Prostate gland (tissue), 2 donors: ENCODE data around the gene PARVB. TPM values are rescaled to one million over a fixed set of nuclear protein-coding genes. Genes with fewer than 3 reads are reported as not detected.

Source experiments
- DNase-seq: peaks from one replicate; pipeline ENCODE4 v3.0.0-alpha.2; 2019; ENCODE audit warnings: low spot score
- H3K27ac ChIP-seq, 2 donors: fragments of 200-600 bp; sonication (generic); 2 replicates each; pipeline ENCODE4 v1.5.1; 2017 to 2019
- H3K27me3 ChIP-seq: fragments of 200-600 bp; sonication (generic); replicated peaks from 2 replicates; pipeline ENCODE4 v1.5.1; 2019; ENCODE audit not compliant: insufficient read depth
- H3K36me3 ChIP-seq, 2 donors: fragments of 200-600 bp; sonication (generic); 1 replicate in 1 of 2; 2 replicates in 1 of 2; pipeline versions ENCODE4 v1.5.1 to v1.8.1; 2017 to 2019
- H3K4me1 ChIP-seq: fragments of 200-600 bp; sonication (generic); replicated peaks from 2 replicates; pipeline ENCODE4 v1.5.1; 2019
- H3K4me3 ChIP-seq, 2 donors: fragments of 200-600 bp; sonication (generic); 2 replicates each; pipeline ENCODE4 v1.5.1; 2017 to 2019
- H3K9me3 ChIP-seq: fragments of 200-600 bp; sonication (generic); 2 replicates; pipeline ENCODE4 v1.5.1; 2017
- CTCF ChIP-seq, 4 experiments: fragments of 200-600 bp in 2 of 4; fragments of 450-650 bp in 2 of 4; sonication (generic) in 2 of 4; IDR thresholded peaks; 1 replicate in 3 of 4; 2 replicates in 1 of 4; pipeline ENCODE4 v1.5.1; 2016 to 2019; ENCODE audit warnings: antibody characterized with exemption in 4 of 4, mild to moderate bottlenecking in 2 of 4, moderate library complexity in 2 of 4
- POLR2A ChIP-seq: fragments of 450-650 bp; IDR thresholded peaks from one replicate; pipeline ENCODE4 v1.6.1; 2016; ENCODE audit warnings: antibody characterized with exemption, mild to moderate bottlenecking
- POLR2AphosphoS5 ChIP-seq: sonication (generic); formaldehyde crosslinking; IDR thresholded peaks from one replicate; pipeline ENCODE4 v1.6.1; 2017; ENCODE audit warnings: antibody characterized with exemption
- WGBS: methylation state at CpG from one replicate; pipeline ENCODE4 v1.1.5; 2018; 5-methylcytosine and 5-hydroxymethylcytosine counted together
- intact Hi-C: fragments of 100-400 bp; cut with DNase I; formaldehyde crosslinking; loops from one replicate; pipeline ENCODE4 v1.14.2; 2022
- total RNA-seq, 2 donors: library from RNA; depleted of rRNA; stranded (reverse); fragments of >200 nt; gene quantifications; one replicate each; pipeline ENCODE4 v1.1.0, GENCODE V29; 2016

PARVB gene
- total RNA-seq, 2 donors from 2014 or later: 11.7 to 28.4 TPM

GRCh38 chr22:44207173-44207980 lies 183.3 kb downstream of the PARVB start:
- DNase-seq: no peak
- no peaks in the 10 kb centered on the region for H3K9me3 ChIP-seq
- no peaks in the 10 kb centered on the region for H3K36me3 ChIP-seq
- H3K27me3 ChIP-seq: no peaks in the 10 kb centered on the region
- 87% methylated on average over 16 of the region's 16 CpGs for WGBS
- no peak overlapping the region for H3K4me3 ChIP-seq
- H3K4me1 ChIP-seq: no peaks in the 10 kb centered on the region
- no peak overlapping the region for H3K27ac ChIP-seq
- TF ChIP-seq CTCF (IDR thresholded peaks at IDR 0.05): no peak
- no peak for TF ChIP-seq POLR2A
- no peak for TF ChIP-seq POLR2AphosphoS5
- intact Hi-C loops: no loop called here

GRCh38 chr22:44207981-44208317 lies 183.8 kb downstream of the PARVB start:
- H3K4me1 ChIP-seq: no peaks in the 10 kb centered on the region
- 86% methylated on average over 4 of the region's 4 CpGs for WGBS
- no peak overlapping the region for H3K4me3 ChIP-seq
- H3K27me3 ChIP-seq: no peaks in the 10 kb centered on the region
- no peak for DNase-seq
- no peak for TF ChIP-seq POLR2AphosphoS5
- TF ChIP-seq CTCF (IDR thresholded peaks at IDR 0.05): no peak
- TF ChIP-seq POLR2A: no peak
- H3K27ac ChIP-seq: no peak overlapping the region
- H3K9me3 ChIP-seq: no peaks in the 10 kb centered on the region
- no peaks in the 10 kb centered on the region for H3K36me3 ChIP-seq
- intact Hi-C loops: no loop called here

GRCh38 chr22:44209343-44209742 lies 185.2 kb downstream of the PARVB start:
- WGBS: 94% methylated on average over 3 of the region's 3 CpGs
- no peak for TF ChIP-seq CTCF (IDR thresholded peaks at IDR 0.05)
- no peak for TF ChIP-seq POLR2A
- no peak for TF ChIP-seq POLR2AphosphoS5
- H3K4me1 ChIP-seq: no peaks in the 10 kb centered on the region
- H3K27ac ChIP-seq: no peak overlapping the region
- DNase-seq: no peak
- intact Hi-C loops: no loop called here
- no peaks in the 10 kb centered on the region for H3K27me3 ChIP-seq
- H3K4me3 ChIP-seq: no peak overlapping the region
- no peaks in the 10 kb centered on the region for H3K36me3 ChIP-seq
- H3K9me3 ChIP-seq: no peaks in the 10 kb centered on the region

GRCh38 chr22:44210722-44211121 lies 186.6 kb downstream of the PARVB start:
- WGBS: 71% methylated on average over 4 of the region's 4 CpGs
- no peaks in the 10 kb centered on the region for H3K9me3 ChIP-seq
- H3K4me3 ChIP-seq: no peak overlapping the region
- DNase-seq: no peak
- H3K36me3 ChIP-seq: no peaks in the 10 kb centered on the region
- no peak overlapping the region for H3K27ac ChIP-seq
- intact Hi-C loops: no loop called here
- TF ChIP-seq POLR2A: no peak
- TF ChIP-seq CTCF (IDR thresholded peaks at IDR 0.05): no peak
- TF ChIP-seq POLR2AphosphoS5: no peak
- H3K27me3 ChIP-seq: no peaks in the 10 kb centered on the region
- H3K4me1 ChIP-seq: no peaks in the 10 kb centered on the region

- 70% methylated on average over 6 of the region's 6 CpGs for WGBS
- H3K27ac ChIP-seq: no peak overlapping the region
- H3K4me1 ChIP-seq: no peaks in the 10 kb centered on the region
- H3K27me3 ChIP-seq: no peaks in the 10 kb centered on the region
- no peak overlapping the region for H3K4me3 ChIP-seq
- intact Hi-C loops: no loop called here
- TF ChIP-seq POLR2AphosphoS5: no peak
- TF ChIP-seq POLR2A: no peak
- no peak for TF ChIP-seq CTCF (IDR thresholded peaks at IDR 0.05)
- DNase-seq: no peak
- H3K9me3 ChIP-seq: no peaks in the 10 kb centered on the region
- no peaks in the 10 kb centered on the region for H3K36me3 ChIP-seq
These were observed 187.3 kb downstream of the PARVB start for GRCh38 chr22:44211256-44211945.
